Measurements from ENCODE around the gene LGALS8.
"Not testable (repeated sequence)": the region's sequence is repeated elsewhere in the genome, so short reads cannot be mapped to it uniquely, and the experiment has no call there.

The LGALS8 gene

DNA sequence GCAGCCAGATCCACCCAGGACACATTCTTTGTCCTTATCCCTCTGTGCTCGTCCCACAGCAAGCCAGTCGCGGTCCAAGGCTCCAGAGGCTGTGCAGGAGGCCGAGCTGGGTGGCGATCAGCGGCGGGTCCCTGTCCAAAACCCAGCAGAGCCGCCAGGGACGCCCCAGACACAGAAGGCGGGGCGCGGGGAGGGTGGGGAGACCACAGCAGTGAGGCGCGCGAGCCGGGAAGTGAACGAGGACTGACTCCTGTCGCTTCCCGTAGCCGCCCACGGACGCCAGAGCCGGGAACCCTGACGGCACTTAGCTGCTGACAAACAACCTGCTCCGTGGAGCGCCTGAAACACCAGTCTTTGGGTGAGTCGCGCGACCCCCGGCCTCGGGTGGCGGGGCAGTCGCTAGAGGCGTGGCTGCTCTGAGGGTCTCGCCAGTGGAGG, at the start of gene LGALS8:
Gene LGALS8 (plus strand): TSS at position 279 of the 438 bp plus-strand sequence. CDS start 2,089 bp downstream, outside the sequence.
- DNase-seq: peak; percentile 94

DNA sequence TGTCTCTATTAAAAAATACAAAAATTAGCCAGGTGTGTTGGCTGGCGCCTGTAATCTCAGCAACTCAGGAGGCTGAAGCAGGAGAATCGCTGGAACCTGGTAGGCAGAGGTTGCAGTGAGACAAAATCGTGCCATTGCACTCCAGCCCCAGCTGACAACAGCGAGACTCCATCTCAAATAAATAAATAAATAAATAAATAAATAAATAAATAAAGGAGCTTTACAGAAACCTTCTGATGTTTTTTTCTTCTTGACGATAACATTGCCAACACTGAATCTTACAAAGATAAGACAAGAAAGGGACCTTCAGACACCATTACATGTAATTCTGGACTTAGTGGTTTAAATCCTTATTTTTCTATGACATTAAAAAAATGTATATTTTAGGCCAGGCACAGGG, 47.8 kb upstream of the LGALS8 start:
- no peak for DNase-seq

DNA sequence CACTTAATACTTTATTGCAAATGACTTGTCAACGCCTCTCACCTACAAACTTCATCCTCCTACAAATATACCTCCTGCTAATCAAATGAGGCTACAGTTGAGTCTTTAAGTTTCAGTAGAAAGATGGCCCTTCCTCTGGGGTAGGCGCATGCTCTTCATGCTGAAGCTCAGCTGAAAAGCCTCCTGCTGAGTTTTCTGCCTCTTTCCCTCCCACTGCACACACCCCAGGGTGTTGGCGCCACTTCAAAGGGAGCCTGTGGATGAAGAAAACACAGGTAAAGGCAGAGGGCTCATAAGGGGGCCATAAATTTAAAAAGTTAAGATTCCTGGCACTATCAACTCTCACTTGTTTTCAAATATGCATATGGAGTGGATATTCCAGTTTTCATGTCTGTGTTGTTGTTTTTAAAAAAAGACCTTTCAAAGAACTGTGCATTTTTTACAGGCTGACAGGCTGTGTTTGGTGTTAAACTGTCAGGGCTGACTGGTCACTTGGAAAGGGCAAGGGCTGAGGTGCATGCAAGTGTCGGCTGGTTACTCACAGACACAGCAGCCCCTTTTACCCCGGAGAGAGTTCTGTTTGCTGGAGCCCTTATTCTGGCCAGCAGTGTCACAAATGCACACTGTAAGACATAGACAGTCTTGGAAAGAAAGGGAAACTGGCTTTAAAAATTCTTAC, 42.9 kb upstream of the LGALS8 start:
- peak; percentile 41 for DNase-seq

DNA sequence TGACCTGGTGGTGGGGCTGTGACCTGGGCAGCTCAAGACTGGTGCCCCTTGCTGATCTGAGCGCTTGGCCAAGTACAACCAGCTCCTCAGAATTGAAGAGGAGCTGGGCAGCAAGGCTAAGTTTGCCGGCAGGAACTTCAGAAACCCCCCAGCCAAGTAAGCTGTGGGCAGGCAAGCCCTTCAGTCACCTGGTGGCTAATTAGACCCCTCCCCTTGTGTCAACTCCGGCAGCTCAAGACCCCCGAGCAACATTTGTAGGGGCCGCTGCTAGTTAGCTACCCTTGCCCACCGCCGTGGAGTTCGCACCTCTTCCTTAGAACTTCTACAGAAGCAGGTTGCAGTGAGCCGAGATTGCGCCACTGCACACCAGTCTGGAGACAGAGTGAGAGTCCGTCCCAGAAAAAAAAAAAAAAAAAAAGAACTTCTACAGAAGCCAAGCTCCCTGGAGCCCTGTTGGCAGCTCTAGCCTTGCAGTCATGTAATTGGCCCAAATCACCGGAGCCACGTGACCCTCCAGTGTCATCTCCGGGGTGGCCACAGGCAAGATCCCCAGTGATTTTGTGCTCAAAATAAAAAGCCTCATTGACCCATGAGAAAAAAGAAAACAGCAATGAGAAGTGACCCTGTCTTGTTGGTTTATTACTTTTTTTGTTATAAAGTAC, 39.3 kb upstream of the LGALS8 start:
- DNase-seq: peak; percentile 58

DNA sequence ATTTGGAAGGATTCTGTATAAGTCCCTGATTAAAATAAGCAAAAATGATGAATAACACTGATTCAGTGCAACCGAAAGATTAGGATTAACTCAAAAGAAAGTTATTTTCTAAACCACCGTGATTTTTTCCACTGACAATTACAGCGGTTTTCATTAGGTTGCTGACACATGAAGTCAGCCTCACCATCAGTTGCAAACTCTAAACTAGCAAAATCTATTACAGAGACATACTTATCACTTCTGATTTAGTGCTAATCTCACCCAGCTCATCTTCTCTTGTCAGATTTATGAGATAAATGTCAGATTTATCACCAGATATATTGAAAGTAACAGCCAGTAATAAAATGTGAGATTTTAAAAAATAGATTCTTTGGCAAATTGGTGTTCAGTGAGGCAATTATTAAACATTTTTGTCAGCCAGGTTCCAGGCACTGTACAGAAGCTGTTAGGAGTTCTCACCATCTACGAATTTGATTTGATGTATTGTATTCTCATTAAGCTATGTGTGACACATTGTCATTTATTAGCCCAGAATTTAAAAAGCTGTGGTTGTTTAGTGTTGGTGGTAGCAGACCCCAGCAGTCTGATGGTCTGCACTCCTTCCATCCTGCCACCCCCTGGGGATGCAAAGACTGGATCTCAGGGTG, 37.3 kb upstream of the LGALS8 start:
- no peak for DNase-seq

DNA sequence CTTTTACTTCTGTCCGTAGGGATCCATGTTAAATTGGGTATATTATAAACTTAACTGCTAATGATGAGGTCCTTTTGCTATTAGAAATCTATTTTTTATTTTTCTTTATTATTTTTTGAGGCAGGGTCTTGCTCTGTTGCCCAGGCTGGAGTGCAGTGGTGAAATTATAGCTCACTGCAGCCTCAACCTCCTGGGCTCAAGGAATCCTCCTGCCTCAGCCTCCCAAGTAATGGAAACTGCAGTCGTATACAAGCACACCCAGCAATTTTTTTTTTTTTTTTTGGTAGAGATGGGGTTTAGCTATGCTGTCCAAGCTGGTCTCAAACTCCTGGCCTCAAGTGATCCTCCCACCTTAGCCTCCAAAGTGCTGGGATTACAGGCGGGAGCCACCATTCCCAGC, 34.6 kb upstream of the LGALS8 start:
- peak; percentile 12 for DNase-seq

DNA sequence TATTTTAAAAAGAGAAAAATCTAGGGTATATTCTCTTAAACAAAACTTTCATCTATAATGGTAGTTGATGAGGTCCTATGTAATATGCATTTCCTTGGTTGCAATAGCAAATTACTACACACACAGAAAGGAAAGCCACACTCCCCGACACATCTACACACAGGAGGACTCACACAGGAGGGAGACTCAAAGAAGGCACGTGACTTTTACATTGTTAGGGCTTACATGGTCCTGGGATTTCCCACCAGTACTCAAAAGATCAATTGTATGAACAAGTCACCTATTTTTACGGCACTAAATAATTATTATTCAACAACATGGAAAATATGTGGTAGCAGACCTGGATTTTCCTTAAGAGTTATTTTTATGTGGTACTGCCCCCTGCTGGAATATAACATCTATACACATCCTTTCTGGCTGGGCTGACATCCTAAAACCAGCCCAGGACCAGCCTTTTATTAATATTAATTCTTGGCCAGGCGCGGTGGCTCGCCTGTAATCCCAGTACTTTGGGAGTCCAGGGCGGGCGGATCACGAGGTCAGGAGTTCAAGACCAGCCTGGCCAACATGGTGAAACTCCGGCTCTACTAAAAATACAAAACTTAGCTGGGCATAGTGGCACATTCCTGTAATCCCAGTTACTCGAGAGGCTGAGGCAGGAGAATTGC, 33.9 kb upstream of the LGALS8 start:
- DNase-seq: peak; percentile 53

DNA sequence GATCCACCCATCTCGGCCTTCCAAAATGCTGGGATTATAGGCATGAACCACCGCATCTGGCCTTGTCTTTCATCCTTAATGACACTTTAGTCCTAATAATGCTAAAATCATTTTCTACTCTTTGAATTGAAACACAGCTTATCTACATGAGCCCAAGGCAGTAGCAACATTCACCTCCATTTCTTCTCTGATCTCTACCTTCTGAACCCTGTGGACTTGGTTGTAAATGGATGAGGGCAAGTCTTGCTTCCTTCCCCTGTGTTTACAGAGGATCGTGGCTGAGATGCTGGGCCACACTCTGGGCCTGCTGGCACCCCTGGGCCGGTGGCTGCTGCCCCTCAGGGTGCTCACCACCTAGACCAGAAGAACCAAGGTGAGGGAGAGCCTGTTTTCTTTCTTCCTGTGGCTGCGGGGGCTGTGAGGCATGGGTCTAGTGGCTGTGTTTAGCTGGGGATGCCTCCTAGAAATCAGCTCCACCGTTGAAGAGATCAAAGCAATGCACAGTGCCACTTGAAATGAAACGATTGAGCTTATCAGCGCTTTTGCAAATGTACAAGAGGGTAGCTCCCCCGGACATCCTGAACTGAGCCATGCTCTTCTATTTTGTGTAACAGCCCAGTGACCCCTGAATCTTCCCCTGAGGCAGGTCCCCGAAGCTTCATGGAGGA, 32.2 kb upstream of the LGALS8 start:
- DNase-seq: peak; percentile 47

DNA sequence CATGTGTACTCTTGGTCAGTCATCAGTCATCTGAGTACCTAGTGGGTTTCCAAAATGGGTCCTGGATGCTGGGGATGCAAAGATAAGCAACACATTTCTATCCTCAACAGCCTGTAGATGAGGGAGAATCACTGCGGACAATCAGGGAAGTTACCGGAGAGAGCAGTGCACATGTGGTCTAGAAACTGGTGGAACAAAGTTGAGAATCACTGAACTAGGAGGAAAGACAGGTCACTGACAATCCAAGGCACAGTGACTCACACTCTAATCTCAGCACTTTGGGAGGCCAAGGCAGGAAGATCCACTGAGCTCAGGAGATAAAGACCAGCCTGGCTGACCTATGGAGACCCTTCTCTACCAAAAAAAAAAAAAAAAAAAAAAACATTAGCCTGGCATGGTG, 31.4 kb upstream of the LGALS8 start:
- DNase-seq: peak; percentile 2

DNA sequence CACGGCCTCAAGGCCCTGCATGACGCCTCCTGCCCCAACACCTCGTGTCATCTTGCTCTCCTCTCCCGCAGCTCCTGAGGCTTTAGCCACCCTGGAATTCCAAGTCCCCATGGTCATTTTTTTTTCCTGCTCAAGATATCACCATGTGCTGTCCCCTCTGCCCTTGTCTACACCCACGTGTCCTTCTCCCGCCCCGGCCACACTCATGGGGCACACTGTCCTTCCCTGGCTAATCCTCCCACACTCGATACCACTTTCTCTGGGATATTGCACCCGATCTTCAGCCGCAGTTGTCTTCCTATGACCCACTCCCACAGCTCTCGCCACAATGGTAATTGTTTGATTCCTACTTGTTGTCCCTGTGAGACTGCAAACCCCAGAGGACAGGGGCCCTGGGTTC, 29.7 kb upstream of the LGALS8 start:
- no peak for DNase-seq

DNA sequence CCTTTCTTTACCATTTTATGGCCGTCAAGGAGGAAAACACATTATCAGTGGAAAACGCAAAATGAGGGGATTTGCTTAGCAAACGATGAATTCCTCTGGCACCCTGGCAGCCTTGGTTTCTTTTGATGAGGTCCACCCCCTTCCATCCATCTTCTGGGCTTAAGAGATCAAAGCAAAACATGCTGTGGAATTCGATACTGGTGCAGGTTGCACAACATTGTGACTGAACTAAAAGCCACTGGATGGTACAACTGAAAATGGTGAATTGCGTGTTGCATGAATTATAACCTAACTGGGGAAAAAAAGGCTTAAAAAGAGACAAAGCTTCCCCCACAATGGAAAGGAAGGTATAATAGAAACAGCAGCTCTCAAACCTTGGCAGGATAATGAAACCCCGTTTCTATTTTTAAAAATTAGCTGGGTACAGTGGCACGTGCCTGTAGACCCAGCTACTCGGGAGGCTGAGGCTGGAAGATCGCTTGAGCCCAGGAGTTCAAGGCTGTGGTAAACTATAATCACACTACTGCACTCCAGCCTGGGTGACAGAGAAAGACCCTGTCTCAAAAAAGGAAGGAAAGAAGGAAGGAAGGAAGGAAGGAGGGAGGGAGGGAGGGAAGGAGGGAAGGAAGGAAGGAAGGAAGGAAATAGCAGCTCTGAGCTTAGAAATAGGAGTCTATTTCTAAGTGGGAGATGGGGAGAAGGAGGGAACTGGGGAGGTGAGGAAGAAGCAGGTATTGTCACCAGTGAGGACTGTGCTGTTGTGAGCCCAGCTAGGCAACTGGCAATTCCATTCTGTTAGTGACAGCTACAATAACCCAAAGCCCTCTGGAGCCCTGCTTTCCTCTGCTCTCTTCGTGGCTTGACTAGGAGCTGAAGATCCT, 29.0 kb upstream of the LGALS8 start:
- no peak for DNase-seq

DNA sequence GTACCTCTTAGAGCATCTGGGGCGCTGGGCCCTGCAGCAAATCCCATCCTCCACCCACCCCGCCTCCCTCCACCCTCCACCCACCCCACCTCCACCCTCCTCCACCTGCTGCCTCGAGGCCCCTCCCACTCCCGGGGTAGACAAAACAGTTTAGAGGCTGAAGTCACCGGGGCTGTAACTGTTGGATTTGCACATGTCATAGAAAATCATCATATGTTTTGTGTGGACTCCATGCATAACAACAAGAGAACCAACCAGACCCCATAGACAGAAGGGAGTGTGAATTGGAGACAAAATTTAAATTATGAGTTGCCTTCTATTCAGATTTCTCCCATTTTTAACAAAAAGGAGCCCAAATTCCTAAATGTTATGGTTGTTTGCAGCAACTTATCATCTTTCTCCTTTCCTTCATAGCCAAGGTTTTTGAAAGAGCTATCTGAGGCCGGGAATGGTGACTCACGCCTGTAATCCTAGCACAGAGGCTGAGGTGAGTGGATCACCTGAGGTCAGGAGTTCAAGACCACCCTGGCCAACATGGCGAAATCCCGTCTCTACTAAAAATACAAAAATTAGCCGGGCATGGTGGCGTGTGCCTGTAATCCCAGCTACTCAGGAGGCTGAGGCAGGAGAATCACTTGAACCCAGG, 28.2 kb upstream of the LGALS8 start:
- DNase-seq: no peak

DNA sequence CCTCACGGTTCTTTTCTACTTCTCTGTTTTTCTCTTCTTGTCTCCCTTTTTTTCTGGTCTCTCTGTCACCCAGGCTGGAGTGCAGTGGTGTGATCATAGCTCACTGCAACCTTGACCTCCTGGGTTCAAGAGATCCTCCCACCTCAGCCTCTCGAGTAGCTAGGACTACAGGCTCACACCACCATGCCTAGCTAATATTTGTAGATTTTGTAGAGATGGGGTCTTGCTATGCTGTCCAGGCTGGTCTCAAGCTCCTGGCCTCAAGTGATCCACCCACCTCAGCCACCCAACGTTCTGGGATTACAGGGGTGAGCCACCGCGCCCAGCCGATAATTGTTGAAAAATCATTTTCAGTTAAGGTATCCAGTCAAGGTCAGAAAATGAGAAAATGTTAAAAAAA, 25.9 kb upstream of the LGALS8 start:
- no peak for DNase-seq

DNA sequence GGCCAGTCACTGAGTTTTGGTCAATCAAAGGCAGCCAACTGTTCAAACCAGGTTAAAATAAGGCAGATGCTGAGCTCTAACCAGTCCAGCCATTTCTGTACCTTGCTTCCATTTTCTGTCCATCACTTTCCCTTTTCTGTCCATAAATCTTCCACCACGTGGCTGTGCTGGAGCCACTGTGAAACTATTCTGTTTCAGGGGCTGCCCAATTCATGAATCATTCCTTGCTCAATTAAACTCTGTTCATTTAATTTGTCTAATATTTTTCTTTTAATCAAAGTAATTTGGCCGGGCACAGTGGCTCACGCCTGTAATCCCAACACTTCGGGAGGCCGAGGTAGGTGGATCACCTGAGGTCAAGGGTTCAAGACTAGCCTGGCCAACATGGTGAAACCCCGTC, 22.7 kb upstream of the LGALS8 start:
- no peak for DNase-seq

DNA sequence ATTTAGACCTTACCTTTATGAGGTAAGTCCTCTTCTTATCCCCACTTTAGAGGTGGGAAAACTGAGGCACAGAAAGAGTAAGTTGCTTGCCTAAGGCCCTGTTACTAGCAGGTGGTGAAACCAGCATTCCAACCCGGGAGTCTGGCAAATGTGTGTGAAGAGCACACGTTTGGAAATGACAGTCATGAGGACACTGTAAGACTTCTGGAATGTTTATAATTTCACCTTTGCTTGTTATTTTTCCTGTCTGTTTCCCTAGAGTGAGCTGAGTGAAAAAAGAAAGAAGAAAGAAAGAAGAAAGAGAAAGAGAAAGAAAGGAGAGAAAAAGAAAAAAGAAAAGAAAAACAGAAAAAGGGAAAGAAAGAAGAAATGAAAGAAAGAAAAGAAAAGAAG, 21.2 kb upstream of the LGALS8 start:
- no peak for DNase-seq

DNA sequence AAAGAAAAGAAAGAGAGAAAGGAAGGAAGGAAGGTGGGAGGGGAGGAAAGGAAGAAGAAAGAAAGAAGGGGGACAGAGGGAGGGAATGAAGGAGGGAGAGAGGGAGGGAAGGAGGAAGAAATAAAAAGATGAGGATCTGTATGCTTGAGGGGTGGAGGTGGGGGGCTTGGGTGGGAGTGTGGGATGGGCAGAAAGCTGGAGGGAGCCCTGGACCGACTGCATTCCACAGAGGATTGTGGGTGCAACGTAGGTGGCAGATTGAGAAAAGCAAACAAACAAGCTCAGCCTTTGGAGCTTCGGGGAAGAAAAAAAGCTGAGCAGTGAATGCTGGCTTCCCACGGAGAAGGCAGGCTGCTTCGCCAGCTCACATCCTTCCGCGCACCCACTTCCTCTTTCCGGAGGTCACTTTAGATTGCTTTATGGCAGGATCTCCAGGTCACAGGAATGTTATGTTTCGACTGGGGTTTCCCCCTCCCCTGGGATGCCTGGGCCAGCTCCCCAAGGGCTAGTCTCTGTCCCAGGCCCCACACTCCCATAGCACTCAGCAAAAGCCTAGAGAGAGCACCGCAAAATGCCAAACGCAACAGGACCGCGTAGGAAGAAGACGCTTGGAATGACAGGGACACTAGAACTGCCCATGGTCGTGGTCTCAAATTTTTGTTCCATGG, 20.7 kb upstream of the LGALS8 start:
- DNase-seq: no peak

DNA sequence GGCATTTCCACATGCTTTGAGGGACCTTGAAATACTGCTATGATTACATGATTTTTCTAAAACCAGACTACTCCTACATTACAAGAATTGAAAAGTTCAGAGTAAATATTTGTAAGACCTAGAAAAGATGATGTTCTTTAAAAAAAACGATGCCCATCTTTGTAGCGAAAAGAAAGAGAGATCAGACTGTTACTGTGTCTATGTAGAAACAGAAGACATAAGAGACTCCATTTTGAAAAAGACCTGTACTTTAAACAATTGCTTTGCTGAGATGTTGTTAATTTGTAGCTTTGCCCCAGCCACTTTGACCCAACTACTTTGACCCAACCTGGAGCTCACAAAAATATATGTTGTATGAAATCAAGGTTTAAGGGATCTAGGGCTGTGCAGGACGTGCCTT, 19.4 kb upstream of the LGALS8 start:
- not testable (repeated sequence) for DNase-seq

DNA sequence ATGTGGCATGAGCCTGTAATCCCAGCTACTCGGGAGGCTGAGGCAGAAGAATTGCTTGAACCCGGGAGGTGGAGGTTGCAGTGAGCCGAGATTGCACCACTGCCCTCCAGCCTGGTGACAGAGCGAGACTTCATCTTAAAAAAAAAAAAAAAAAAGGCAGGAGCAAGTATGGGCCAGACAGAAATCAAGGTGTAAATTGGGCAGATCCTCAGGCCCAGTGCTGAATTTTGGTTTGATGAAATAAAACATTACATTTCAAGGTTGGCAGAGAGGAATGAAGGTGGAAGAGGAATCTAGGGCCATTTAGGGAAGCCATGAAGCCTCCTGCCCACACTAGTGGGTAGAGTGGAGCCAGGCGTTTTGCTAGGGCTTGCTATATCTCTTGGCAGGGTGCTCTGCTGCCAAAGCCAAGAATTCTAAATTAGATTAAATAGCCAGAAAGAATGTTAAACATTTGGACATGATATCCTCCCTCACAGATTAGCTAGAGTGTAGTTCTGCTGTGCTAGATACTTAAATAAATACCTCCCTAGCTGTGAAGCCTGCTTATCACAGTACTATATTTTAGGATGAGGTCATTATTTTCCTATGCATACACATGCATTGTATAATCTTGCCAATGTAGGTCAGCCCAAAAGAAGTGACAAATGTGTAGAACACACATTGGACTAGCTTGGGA, 16.6 kb upstream of the LGALS8 start:
- DNase-seq: no peak

DNA sequence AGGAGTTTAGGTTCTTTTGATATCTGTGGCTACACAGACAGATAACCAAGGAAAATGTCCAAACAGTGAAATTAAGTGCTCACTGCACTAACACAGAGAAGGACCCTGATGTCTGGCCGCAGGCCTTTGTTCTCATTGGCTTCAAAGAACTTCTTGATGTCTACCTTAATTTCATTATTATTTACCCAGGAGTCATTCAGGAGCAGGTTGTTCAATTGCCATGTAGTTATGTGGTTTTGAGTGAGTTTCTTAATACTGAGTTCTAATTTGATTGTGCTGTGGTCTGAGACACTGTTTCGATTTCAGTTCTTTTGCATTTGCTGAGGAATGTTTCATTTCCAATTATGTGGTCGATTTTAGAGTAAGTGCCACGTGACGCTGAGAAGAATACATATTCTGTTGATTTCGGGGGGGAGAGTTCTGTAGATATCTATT, 15.2 kb upstream of the LGALS8 start:
- no peak for DNase-seq

DNA sequence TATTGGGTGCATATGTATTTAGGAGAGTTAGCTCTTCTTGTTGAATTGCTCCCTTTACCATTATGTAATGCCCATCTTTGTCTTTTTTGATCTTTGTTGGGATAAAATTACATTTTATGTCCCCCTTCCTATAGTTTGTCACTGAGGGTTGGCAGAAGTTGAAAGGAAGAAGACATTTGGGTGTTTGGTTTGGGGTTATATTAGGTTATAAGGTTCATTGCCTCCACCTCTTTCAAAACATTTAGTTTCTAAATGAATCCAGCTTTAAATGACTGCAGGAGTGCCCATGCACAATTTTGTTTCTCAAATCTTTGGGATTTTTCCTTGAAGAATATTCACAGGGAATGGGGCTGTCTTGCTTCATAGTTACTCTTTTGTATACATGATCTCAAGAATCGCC, 14.6 kb upstream of the LGALS8 start:
- DNase-seq: no peak

Measured in activated effector memory CD4-positive, alpha-beta T cell treated with anti-CD3 and anti-CD28 coated beads, Interleukin-2, amount 50 U/mL, for 16 hours (primary cell).